Measurements from ENCODE around the gene PCDHA8.
"Not testable (repeated sequence)": the region's sequence is repeated elsewhere in the genome, so short reads cannot be mapped to it uniquely, and the experiment has no call there.

PCDHA8 gene

GRCh38 chr5:140869555-140869886 lies 28.5 kb downstream of the PCDHA8 start:
- DNase-seq (ENCODE audit: low spot score), result no peak

- no peak for DNase-seq (ENCODE audit: low spot score)
These were observed 29.5 kb downstream of the PCDHA8 start for GRCh38 chr5:140870221-140871201.

GRCh38 chr5:140875085-140876065 lies 34.4 kb downstream of the PCDHA8 start, which contains the start of gene PCDHA12:
TSS of gene PCDHA12 (plus strand) at chr5:140875308. CDS start at chr5:140875473, 165 bp downstream.
- DNase-seq (ENCODE audit: low spot score), result no peak

- DNase-seq (ENCODE audit: low spot score), result not testable (repeated sequence)
These were observed 35.7 kb downstream of the PCDHA8 start for GRCh38 chr5:140876541-140877261.

- no peak for DNase-seq (ENCODE audit: low spot score)
These were observed 36.2 kb downstream of the PCDHA8 start for GRCh38 chr5:140877262-140877581.

GRCh38 chr5:140881889-140882590 lies 41.1 kb downstream of the PCDHA8 start, which contains the start of gene PCDHA13:
TSS of gene PCDHA13 (plus strand) at chr5:140882124. CDS start at chr5:140882269, 145 bp downstream.
- no peak for DNase-seq (ENCODE audit: low spot score)

GRCh38 chr5:140882591-140882899 lies 41.6 kb downstream of the PCDHA8 start:
- DNase-seq (ENCODE audit: low spot score), result no peak

GRCh38 chr5:140883373-140883772 lies 42.4 kb downstream of the PCDHA8 start:
- DNase-seq (ENCODE audit: low spot score), result no peak

GRCh38 chr5:140883927-140884697 lies 43.1 kb downstream of the PCDHA8 start:
- DNase-seq (ENCODE audit: low spot score), result no peak

Measured in hepatic stellate cell (primary cell).